HepG2 (cell line): Measurements from ENCODE around the gene GABARAPL2. TPM values are rescaled to one million over a fixed set of nuclear protein-coding genes. Genes with fewer than 3 reads are reported as not detected.

ENCODE experiments used
- CEBPZ ChIP-seq: IDR thresholded peaks from 2 replicates; pipeline ENCODE4 v1.6.1; 2012; ENCODE audit warnings: low read length, improper control_type of control experiment
- E2F2 ChIP-seq: sonication (generic); formaldehyde crosslinking; IDR thresholded peaks from 2 replicates; pipeline ENCODE4 v1.4.0; 2020; ENCODE audit warnings: missing genetic modification reagents, borderline replicate concordance
- EED ChIP-seq: sonication (generic); formaldehyde crosslinking; IDR thresholded peaks from 2 replicates; pipeline ENCODE4 v1.5.0; 2020; ENCODE audit warnings: mild to moderate bottlenecking, missing genetic modification reagents
- EZH2 ChIP-seq: conservative IDR thresholded peaks from 2 replicates; pipeline ENCODE4 v1.6.1; 2012; ENCODE audit warnings: mild to moderate bottlenecking, low read depth, low read length, moderate library complexity
- FOSL1 ChIP-seq: sonication (generic); formaldehyde crosslinking; IDR thresholded peaks from 2 replicates; pipeline ENCODE4 v1.9.0; 2021; ENCODE audit warnings: missing genetic modification reagents, borderline replicate concordance
- GPN1 ChIP-seq: sonication (generic); formaldehyde crosslinking; IDR thresholded peaks from 2 replicates; pipeline ENCODE4 v1.5.1; 2020; ENCODE audit warnings: missing genetic modification reagents, borderline replicate concordance
- HHEX ChIP-seq: IDR thresholded peaks from 2 replicates; pipeline ENCODE4 v1.6.1; 2016; ENCODE audit warnings: control low read depth
- HNRNPUL1 ChIP-seq: fragments of 200-400 bp; formaldehyde crosslinking; IDR thresholded peaks from 2 replicates; pipeline ENCODE4 v1.6.1; 2017; ENCODE audit warnings: low read depth, mild to moderate bottlenecking, low read length, moderate library complexity
- KDM5A ChIP-seq: fragments of 200-600 bp; sonication (generic); IDR thresholded peaks from 2 replicates; pipeline ENCODE4 v1.7.0; 2018; ENCODE audit warnings: antibody characterized with exemption, mild to moderate bottlenecking, low read length, borderline replicate concordance
- MEIS1 ChIP-seq: sonication (generic); formaldehyde crosslinking; IDR thresholded peaks from 2 replicates; pipeline ENCODE4 v1.9.0; 2021; ENCODE audit warnings: mild to moderate bottlenecking, missing genetic modification reagents, moderate library complexity, borderline replicate concordance
- RARG ChIP-seq: sonication (generic); formaldehyde crosslinking; IDR thresholded peaks from 2 replicates; pipeline ENCODE4 v1.4.0; 2020; ENCODE audit warnings: low read depth, mild to moderate bottlenecking, missing genetic modification reagents
- RERE ChIP-seq: IDR thresholded peaks from 2 replicates; pipeline ENCODE4 v1.6.1; 2016; ENCODE audit warnings: low read depth, missing genetic modification reagents, missing compliant biosample characterization
- SP4 ChIP-seq: sonication (generic); formaldehyde crosslinking; IDR thresholded peaks from 2 replicates; pipeline ENCODE4 v1.8.1; 2023; ENCODE audit warnings: mild to moderate bottlenecking, missing genetic modification reagents
- TCF7 ChIP-seq: sonication (generic); IDR thresholded peaks from 2 replicates; pipeline ENCODE4 v1.6.1; 2016; ENCODE audit warnings: antibody characterized with exemption, low read depth
- ZC3H13 ChIP-seq: sonication (generic); formaldehyde crosslinking; IDR thresholded peaks from 2 replicates; pipeline ENCODE4 v1.8.1; 2023; ENCODE audit warnings: mild to moderate bottlenecking, missing genetic modification reagents, moderate library complexity
- ZNF451 ChIP-seq: sonication (generic); formaldehyde crosslinking; IDR thresholded peaks from 2 replicates; pipeline ENCODE4 v1.5.0; 2020; ENCODE audit warnings: mild to moderate bottlenecking, missing genetic modification reagents
- ZNF607 ChIP-seq: sonication (generic); formaldehyde crosslinking; IDR thresholded peaks from 2 replicates; pipeline ENCODE4 v1.5.1; 2020; ENCODE audit warnings: missing genetic modification reagents, mild to moderate bottlenecking, borderline replicate concordance
- polyA plus RNA-seq, 8 experiments: library from polyadenylated mRNA; depleted of rRNA in 3 of 8; stranded (reverse) in 7 of 8; unstranded in 1 of 8; fragments of >200 nt; fragmentation: Illumina TruSeq in 4 of 8; extraction: Trizol in 4 of 8; gene quantifications; 2 replicates each; pipeline versions ENCODE4 v1.2.1 to v1.2.3, GENCODE V29; 2011 to 2016; ENCODE audit warnings: low read depth in 4 of 8, missing spikeins in 1 of 8, mixed read lengths in 1 of 8; ENCODE audit not compliant: insufficient read depth in 1 of 8
- total RNA-seq, 5 experiments: library from RNA; depleted of rRNA; stranded (reverse); fragments of >200 nt; fragmentation: Illumina TruSeq; extraction: Trizol; gene quantifications; 2 replicates each; pipeline ENCODE4 v1.2.3, GENCODE V29; 2016; ENCODE audit warnings: low read depth in 1 of 5
- TF ChIP-seq, protein P1 (sequence below): sonication (generic); formaldehyde crosslinking; IDR thresholded peaks from 2 replicates; pipeline ENCODE4 v1.9.0; 2022; ENCODE audit warnings: missing genetic modification reagents, mild to moderate bottlenecking, borderline replicate concordance

GABARAPL2 gene
- total and polyA plus RNA-seq, 2 of the 13 experiments (the other 11 are each of a cell fraction or from before 2014, with no cell fraction given), result 76.4 to 83.0 TPM

DNA sequence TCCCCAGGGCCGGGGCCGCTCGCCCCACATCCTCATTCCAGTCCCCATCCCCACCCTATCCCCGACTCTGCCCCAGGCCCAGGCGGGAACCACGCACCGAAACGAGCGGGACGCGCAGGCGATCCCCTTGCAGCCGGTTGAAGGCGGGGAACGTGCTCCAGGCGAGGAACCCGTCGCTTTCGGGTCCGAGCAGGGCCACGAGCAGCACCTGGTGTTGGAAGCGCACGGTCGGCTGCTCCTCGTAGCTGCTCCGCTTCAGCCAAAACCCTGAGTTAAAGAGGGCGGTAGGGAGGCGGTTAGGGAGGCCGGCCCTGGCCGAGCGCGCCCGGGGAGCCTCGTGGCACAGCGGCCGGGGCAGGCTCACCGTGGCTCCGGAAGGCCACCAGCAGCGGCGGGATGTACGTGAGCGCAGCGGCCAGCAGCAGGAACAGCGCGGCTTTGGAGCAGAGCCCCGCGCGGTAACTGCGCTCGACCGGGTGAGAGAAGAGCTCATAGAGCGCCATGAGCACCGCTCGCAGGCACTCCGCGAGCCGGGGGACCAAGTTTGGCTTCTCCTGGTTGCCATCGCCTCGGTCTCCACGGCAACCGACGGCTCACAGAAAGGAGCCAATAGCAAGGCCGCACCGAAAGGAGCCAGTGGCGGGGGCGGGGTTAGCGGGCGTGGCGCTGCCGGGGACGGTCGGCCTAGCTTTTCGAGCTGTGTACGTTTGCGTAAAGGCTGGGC, 10.3 kb upstream of the GABARAPL2 start, which contains the start of gene TMEM231 (continued):
- no peak for TF ChIP-seq RARG (CRISPR knock-in tag)
- peak; percentile 79 for TF ChIP-seq MEIS1 (CRISPR knock-in tag)
- TF ChIP-seq ZC3H13 (CRISPR knock-in tag), result no peak
- peak; percentile 71; the same call in 1 of the 2 replicates for TF ChIP-seq E2F2
- TF ChIP-seq HHEX (CRISPR knock-in tag), result no peak
- TF ChIP-seq EED (CRISPR knock-in tag), result peak; percentile 73
- TF ChIP-seq TCF7, result no peak
- TF ChIP-seq CEBPZ, result no peak
- peak; percentile 95 for TF ChIP-seq ZNF607
- peak; percentile 76 for TF ChIP-seq ZNF451 (CRISPR knock-in tag)
- no peak; the same call in none of the 2 replicates for TF ChIP-seq KDM5A
- no peak for TF ChIP-seq FOSL1 (CRISPR knock-in tag)
- no peak for TF ChIP-seq RERE (CRISPR knock-in tag)
- TF ChIP-seq EZH2, result no peak
- no peak for TF ChIP-seq HNRNPUL1
- TF ChIP-seq GPN1, result peak; percentile 70; the same call in 1 of the 2 replicates
- TF ChIP-seq, protein P1, sequence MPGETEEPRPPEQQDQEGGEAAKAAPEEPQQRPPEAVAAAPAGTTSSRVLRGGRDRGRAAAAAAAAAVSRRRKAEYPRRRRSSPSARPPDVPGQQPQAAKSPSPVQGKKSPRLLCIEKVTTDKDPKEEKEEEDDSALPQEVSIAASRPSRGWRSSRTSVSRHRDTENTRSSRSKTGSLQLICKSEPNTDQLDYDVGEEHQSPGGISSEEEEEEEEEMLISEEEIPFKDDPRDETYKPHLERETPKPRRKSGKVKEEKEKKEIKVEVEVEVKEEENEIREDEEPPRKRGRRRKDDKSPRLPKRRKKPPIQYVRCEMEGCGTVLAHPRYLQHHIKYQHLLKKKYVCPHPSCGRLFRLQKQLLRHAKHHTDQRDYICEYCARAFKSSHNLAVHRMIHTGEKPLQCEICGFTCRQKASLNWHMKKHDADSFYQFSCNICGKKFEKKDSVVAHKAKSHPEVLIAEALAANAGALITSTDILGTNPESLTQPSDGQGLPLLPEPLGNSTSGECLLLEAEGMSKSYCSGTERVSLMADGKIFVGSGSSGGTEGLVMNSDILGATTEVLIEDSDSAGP (CRISPR knock-in tag), result peak; percentile 95
- peak; percentile 62 for TF ChIP-seq SP4 (CRISPR knock-in tag)
